ENCODE results near the gene MACROD2.

DNA sequence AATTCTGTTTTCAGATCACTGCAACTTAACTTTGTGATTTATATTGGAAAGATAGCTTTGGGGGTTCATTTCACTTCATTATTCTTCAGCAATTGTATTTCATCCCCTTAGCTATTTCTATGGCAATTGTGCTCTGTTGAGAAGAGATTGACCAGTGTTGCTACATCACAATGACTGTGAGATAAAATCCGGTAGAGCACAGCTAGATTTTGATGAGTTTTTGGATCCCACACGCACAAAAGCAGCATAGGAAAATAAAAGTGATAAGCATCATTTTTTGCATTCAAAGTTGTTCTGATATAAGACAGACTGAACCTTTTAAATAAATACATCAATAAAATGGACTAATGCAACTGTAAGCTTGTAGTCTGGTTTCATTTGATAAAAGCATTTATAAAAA, 1843.2 kb downstream of the MACROD2 start:
- TF ChIP-seq REST (IDR thresholded peaks at IDR 0.05; ENCODE audit: insufficient read depth in 1 of 2, low read depth in 2 of 2, low read length in 2 of 2) = no peak
- no peak for TF ChIP-seq SIN3A (IDR thresholded peaks at IDR 0.05; ENCODE audit: borderline replicate concordance, insufficient read depth, low read length)
- no peak for TF ChIP-seq POLR2AphosphoS5 (IDR thresholded peaks at IDR 0.05; ENCODE audit: low read depth, low read length)
- TF ChIP-seq TAF1 (IDR thresholded peaks at IDR 0.05; ENCODE audit: borderline replicate concordance, insufficient read depth, low read length) = no peak
- TF ChIP-seq FOXP2 (optimal IDR thresholded peaks at IDR 0.05; ENCODE audit: borderline replicate concordance, extremely low read depth, extremely low read length, insufficient read depth) = no peak
